Gastroesophageal sphincter (tissue), 3 donors: ENCODE data around the gene B4GALT6.

Source experiments
- CTCF ChIP-seq, 4 experiments: fragments of 200-600 bp in 2 of 4; fragments of 450-650 bp in 2 of 4; sonication (generic) in 1 of 4; IDR thresholded peaks; one replicate each; pipeline ENCODE4 v1.5.1; 2017 to 2019; ENCODE audit warnings: antibody characterized with exemption in 4 of 4, mild to moderate bottlenecking in 2 of 4, moderate library complexity in 2 of 4
- EP300 ChIP-seq: sonication (generic); formaldehyde crosslinking; IDR thresholded peaks from one replicate; pipeline ENCODE4 v1.6.1; 2017; ENCODE audit warnings: antibody characterized with exemption, mild to moderate bottlenecking
- POLR2A ChIP-seq, 2 donors: fragments of 450-650 bp; IDR thresholded peaks; one replicate each; pipeline ENCODE4 v1.6.1; 2017; ENCODE audit warnings: antibody characterized with exemption in 2 of 2, mild to moderate bottlenecking in 2 of 2, moderate library complexity in 1 of 2
- POLR2AphosphoS5 ChIP-seq: sonication (generic); formaldehyde crosslinking; IDR thresholded peaks from one replicate; pipeline ENCODE4 v1.6.1; 2017; ENCODE audit warnings: antibody characterized with exemption

- TF ChIP-seq CTCF (IDR thresholded peaks at IDR 0.05) (no peak), POLR2A (IDR thresholded peaks at IDR 0.05) (no peak), POLR2AphosphoS5 (no peak), EP300 (no peak)
Measured at GRCh38 chr18:31664101-31664500, 20.3 kb downstream of the B4GALT6 start.
